GM20431 (cell line): ENCODE measurements around the gene MAPK8IP1.
"Not testable (repeated sequence)": the region's sequence is repeated elsewhere in the genome, so short reads cannot be mapped to it uniquely, and the experiment has no call there.

ENCODE experiments used
- in situ Hi-C: fragments of 300-500 bp; cut with MseI, MboI; formaldehyde crosslinking; loops from one replicate; pipeline ENCODE4 v1.15.0; 2020; ENCODE audit warnings: low sequenced_read_pairs; ENCODE audit not compliant: unreplicated experiment

MAPK8IP1 gene

DNA sequence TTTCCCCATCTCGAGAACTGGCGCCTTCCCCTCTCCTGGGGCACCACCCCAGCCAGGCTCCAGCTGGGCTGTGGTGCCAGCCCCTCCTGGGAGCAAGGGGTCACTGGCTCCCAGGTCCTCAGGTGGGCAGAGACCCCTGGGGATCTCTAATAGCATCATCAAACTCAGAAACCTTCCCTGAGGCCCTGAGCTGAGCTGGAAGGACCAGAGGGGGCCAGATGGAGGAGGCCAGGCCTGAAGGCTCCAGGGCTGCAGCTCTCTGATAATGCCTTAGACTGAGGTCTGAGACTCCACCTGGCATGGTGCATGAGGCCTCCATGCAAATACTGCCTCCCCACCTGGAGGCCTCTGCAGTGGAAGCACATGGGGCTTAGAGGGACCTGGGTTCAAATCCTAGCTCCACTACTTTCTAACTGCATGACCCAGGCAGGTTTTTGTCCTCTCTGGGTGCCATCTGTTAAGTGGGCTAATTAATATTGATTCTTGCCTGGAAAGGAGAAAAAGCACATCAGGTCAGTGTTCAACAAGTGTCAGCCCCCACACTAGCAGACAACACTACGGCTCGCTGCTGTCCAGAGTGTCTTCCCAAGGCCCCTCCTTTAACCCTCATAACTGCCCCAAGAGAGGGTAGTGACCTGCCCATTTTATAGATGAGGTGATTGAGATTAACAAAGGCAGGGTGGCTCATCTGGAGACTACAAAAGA lies 1.5 kb downstream of the MAPK8IP1 start:
- in situ Hi-C loops, result no loop called here

DNA sequence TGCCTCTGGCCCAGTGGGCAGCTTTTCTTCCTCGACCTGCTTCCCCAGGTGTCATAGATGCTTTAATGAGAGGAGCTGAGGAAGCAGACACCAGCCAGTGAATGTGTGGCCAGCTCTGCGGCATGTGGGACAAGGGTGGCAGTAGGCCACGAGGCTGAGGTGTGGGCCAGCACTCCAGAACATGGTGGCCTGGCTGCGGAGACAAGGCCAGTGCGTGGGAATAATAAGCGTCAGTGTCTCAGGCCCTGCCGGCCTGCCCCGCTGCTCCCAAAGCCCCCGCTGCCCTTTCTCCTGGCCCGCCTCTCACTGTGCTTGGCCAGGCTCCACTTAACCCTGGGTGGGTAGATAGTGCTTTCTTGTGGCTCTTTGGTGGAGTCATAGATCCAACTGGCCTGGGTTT lies 2.1 kb downstream of the MAPK8IP1 start:
- in situ Hi-C loops, result no loop called here

DNA sequence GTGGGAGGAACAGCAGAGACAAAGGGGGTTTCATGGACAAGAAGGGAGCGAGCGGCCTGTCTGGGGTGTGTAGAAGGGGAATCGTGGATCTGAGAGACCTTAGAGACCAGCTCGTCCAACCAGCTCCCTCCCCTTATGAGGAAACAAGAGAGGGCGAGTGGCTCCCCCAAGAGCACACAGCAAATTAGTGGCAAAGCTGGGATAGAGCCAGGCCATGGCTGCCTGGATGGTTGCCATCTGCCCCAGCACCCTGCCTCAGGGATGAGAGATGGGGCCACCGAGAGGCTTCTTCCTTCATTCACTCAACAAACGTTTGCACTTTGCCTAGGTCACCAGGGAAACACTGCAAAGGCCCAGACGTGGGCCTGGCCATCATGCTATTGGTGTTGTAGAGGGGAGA lies 4.1 kb downstream of the MAPK8IP1 start:
- in situ Hi-C loops, result no loop called here

DNA sequence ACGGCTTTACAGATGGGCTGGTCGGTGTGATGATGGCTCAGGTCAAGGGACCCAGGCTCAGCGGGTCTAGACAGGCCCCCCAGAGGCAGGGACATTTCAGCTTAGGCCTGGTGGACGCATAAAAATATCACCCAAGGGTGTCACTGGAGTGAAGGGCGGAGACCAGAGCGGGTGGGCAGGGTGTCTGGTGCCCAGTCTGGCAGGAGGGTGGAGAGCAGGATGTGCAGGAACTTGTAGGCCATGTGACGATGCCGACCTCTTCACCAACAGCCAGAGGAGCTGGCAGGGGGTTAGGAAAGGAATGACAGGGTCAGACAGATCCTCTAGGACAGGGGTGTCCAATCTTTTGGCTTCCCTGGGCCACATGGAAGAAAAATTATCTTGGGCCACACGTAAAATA lies 4.5 kb downstream of the MAPK8IP1 start:
- in situ Hi-C loops, result no loop called here

DNA sequence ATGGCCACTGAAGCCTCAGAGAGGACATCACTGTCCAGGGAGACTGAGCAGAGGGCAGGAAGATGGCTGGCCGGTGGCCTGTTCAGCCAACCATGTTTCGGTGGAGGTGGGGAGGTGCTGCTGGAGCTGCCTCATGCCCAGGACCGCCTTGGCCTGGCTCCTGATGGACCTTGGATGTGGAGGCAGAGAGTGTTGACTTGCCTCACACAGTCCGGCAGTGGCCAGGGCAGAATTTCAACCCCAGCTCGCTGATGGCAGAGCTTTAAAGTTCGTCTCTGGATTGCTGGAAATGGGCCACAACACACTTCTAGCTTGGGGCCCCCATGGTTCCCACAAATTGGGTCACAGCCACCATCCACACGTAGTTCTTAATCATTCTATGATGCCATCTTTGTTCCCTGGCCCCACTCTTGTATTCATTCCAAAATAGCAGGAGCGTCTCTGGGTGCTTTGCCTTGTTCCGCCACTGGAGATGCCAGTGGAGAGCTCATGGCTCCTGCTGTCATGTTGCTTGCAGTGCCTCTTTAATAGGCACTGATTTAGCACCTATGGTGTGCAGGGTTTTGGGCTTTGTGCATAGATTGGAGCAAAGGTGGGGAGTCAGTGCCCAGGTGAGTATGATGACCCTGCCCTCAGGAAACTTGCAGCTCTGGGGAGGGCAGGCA lies 5.6 kb downstream of the MAPK8IP1 start:
- in situ Hi-C loops, result no loop called here

DNA sequence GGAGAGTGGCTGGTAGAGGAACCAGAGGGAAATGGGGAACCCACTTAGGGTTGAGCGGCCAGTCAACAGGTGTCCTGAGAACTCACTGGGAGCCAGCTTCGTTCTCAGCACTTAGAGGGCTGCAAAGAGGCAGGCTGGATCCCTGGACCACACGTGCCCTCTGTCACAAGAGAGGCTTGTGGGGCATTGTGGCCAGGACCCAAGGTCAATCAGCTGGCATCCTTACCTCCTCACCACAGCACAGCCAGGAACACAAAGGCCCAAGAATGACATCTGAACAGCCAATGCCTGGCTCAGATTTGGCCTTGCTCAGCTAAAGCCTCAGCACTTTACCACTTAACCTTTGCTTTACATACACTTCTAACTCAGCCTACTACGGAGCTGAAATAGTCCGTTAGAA lies 7.4 kb downstream of the MAPK8IP1 start:
- in situ Hi-C loops, result no loop called here

DNA sequence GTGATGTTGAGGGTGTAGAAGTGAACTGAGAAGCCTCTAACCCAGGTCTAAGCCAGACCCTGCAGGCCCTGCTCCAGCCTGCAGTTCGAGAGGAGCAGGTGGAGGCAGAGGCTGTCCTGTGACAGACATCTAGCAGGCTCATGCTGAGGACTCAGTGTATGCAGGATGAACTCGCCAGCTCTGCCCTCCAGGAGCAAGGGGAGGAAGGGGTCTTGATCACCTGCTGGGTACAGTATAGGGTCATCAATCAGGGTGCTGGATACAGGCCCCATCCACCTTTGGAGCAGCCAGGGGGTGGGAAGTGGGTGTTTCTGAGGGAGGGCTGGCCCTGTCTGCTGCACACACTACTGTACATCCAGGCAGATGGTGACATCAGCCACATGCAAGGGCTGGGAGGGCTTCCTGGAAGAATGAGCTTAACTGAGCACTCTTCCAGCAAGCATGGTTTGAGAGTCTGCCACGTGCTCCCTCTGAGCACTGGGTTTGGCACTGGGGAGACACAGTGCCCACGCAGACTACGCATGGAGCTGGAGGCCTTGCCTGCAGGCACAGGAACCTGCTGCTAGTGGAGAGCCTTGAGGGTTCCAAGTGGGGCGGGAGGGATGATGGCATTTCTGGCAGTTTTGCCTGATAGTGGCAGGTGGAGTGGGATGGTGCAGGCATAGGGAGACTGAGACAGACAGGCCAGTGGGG lies 9.2 kb downstream of the MAPK8IP1 start:
- in situ Hi-C loops, result no loop called here

DNA sequence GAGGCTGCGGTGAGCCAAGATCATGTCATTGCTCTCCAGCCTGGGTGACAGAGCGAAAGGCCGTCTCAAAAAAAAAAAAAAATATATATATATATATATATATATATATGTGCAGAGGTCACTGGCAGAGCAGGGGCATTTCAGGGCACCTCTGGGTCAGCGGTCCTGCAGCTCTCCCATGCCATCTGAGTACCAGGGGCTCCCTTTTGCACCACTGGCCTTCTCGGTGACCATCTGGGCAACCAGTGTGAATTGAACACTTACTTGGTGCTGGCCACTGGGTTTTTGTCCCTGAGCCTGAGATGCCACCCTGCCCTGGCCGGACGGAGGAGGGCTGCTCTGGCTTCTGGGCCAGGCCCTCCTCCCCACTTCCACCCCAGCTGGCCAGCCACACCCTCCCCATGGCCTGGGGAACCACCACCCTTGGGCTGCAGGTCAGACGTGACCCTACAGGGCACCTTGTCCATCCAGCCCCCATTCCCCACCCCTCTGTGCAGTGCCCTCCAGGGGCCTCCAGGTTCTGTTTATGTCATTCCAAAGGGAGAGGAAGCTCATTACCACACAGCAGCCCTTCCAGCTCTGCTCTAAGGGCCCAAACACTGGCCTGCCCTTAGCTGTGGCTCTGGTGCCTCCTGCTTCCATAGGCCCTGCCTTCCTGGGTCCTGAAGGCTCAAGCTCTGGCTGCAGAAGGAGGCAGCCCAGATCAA lies 10.3 kb downstream of the MAPK8IP1 start:
- in situ Hi-C loops, result no loop called here

DNA sequence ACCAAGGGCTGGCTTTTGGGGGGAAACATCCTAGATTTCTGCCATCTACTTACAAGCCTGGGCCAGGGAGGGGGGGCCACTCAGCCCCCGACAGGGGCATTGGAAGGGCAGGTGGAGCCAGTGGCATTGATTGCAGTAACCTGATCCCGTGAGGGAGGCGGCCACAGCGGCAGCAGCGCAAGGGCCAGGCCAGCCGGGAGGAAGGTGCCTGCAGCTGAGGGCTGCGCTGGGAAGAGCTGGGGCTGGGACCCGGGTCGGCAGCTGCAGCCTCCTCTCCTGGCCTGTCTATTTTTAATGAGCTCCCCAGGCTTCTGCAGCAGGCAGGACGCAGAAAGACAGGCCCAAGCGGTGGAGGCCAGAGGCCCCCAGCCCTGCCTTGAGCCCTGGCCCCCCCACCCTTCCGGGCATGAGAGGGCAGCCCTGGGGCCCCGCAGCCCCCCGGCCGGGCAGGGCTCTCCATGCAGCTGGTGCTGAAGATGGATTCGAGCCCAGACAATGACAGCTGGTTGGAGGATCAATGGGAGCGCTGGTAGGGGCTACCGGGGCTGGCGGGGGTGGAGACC lies 11.1 kb downstream of the MAPK8IP1 start:
- in situ Hi-C loops, result no loop called here

DNA sequence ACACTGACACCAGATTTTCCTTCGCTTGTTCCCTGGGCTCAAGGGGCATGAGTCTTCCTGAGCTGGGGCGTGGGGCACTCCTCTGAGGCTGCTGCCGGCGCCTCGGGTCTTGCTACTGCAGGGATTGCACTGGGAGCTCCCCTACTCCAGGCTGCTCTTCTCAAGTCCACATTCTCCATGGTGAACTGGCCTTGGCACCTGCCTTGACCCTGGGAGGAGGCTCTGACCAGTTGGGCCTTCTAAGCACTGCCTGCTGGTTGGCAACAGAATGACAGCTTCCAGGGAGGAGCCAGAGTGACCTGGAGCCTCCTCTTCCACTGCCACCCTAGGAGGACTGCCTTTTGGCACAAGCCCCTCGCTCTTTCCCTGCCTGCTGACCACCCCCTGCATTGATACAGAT lies 12.1 kb downstream of the MAPK8IP1 start:
- in situ Hi-C loops, result no loop called here

DNA sequence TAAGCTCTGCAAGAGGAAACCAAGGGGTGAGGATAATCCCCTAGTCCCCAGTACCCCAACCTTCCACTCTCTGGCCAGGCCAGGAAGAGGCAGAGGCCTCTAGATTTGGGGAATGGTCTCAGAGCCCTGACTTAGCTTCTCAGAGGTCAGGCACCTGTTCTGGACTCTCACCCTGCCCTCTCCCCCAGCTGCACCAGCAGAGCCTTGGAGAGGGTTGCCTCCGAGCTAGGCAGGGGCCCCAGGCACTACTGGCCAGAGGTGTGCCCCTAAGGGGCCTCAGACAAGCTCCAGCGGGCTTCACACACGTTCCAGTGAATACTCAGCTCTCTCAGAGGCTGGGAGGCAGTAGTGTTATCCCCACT lies 13.6 kb downstream of the MAPK8IP1 start:
- in situ Hi-C loops, result no loop called here

DNA sequence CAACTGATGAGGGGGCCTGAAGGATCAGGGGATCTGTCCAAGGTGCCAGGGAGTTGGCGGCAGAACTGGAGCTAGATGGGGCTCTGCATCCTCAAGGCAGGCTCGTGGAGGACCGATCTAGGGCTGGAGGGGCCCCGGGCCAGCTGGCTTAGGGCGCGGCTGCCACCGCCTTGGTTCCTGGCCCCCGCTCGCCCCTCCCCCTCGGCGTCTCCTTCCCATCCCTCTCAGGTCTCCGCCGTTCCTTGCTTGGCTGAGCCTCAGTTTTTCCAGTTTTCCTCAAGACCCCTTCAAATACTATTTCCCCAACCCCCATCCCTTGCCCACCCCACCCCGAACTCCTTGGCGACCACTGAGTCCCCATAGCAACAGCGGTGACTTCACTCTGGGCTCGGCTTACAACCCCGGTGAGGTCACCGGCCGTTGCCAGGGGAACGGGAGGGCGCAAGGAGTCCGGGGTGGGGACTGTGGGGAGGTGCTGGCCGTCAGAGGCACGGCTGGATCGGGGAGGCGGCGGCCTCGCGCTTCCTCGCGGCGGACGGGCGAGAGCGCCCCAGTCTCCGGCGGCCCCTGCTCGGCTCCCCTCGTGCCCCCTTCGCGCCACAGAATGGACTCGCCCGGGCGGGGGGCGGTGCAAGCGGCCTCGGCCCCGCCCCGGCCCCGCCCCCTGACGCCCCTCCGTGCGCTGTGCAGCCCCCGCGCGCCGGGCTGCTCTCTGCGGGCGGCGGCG lies 14.2 kb downstream of the MAPK8IP1 start:
- in situ Hi-C loops, result no loop called here

DNA sequence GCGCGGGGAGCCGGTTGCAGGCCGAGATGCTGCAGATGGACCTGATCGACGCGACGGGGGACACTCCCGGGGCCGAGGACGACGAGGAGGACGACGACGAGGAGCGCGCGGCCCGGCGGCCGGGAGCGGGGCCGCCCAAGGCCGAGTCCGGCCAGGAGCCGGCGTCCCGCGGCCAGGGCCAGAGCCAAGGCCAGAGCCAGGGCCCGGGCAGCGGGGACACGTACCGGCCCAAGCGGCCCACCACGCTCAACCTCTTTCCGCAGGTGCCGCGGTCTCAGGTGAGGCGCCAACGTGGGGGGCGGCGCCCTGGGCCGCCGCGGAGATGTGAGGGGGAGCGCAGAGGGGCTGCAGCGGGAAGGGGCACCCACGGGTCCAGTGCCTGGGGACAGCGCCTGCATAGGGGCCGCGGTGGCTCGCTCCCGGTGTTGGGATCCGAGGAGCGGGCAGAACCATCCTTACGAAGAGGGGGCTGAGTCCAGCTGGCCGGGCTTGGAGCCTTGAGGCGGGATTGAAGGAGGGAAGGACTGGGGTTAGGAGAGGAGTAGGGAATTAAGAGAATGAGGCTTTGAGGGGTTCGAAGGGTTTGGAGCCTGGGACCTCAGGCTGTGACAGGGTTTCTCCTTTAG lies 14.8 kb downstream of the MAPK8IP1 start:
- in situ Hi-C loops, result not testable (repeated sequence)

DNA sequence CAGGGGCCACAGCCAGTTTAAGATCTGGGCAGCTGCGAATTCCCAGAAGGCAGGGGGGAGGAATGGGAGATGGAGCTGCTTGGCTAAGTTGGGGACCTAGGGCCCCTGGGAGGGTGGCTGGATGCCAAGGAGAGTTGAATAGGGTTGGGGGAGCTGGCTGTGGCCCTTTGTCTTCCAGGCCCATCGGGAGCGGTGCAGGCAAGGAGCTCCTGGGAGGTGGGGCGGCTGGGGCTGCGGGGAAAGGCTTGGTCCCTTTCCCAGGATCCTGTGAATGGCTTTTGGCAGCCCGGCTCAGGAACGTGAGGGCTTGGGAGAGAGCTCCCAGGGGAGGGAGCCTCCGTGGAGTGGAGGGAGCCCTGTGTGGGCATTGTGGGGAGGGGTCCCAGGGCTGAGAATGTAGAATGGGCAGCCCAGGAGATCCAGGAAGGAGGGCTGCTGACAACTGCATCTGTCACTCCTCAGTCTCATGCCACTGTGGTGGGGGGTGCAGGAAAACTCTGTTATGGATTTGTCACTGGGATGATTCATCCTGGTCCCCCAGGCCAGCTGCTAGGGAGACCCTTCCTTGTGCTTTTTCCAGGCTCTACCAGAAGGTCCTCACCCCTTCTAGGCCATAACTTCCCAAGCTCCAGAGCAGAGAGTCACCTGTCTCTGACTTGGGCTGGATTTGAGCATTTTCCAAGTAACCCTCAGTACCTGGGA lies 15.6 kb downstream of the MAPK8IP1 start:
- in situ Hi-C loops, result no loop called here

DNA sequence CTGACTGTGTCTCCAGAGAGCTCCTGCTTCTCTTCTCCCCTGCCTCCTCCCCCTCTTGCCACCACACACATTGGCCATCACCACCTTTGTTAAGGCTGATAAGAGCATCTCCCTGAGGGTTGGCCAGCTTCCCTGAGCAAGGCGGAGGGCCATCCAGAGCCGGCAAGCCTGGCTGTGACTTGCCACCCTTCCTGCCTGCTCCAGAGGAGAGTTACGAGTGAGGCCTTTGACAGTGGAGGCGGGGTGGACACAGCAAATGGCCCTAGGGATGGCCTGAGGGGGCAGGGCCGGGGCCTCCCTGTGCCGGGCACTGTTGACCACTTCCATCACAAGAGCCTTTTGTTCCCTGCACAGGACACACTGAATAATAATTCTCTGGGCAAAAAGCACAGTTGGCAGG lies 16.2 kb downstream of the MAPK8IP1 start:
- in situ Hi-C loops, result no loop called here

DNA sequence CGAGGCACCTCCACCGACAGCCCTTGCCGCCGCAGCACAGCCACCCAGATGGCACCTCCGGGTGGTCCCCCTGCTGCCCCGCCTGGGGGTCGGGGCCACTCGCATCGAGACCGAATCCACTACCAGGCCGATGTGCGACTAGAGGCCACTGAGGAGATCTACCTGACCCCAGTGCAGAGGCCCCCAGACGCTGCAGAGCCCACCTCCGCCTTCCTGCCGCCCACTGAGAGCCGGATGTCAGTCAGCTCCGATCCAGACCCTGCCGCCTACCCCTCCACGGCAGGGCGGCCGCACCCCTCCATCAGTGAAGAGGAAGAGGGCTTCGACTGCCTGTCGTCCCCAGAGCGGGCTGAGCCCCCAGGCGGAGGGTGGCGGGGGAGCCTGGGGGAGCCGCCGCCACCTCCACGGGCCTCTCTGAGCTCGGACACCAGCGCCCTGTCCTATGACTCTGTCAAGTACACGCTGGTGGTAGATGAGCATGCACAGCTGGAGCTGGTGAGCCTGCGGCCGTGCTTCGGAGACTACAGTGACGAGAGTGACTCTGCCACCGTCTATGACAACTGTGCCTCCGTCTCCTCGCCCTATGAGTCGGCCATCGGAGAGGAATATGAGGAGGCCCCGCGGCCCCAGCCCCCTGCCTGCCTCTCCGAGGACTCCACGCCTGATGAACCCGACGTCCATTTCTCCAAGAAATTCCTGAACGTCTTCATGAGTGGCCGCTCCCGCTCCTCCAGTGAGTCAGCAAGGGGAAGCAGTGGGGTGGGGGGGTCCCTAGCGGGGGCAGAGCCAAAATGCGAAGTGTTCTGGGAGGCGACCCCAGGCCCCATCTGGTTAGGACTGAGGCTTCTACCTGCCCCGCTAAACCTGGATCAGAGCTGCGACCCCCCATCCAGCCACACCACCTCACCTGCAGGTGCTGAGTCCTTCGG lies 17.3 kb downstream of the MAPK8IP1 start:
- in situ Hi-C loops, result no loop called here

DNA sequence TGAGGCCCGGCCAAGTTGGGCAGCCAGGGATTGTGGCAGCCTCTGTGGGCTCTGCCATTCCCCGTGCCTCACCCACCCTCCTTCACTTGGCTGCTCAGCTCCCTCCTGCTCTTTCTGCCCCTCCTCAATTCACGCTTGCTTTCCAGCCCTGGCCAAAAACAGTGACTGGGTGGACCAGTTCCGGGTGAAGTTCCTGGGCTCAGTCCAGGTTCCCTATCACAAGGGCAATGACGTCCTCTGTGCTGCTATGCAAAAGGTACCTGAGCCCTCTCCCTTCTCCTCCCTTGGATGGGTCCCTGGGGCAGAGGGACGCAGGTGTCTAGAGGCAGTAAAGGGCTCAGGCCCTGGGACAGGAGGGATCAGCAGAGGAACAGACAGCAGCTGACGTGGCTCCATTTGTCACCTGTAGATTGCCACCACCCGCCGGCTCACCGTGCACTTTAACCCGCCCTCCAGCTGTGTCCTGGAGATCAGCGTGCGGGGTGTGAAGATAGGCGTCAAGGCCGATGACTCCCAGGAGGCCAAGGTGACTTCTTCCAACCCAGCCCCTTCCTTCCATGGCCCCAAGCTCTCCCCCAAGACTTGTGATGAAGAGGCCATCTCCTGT lies 19.0 kb downstream of the MAPK8IP1 start:
- in situ Hi-C loops, result no loop called here
